ENCODE measurements around the gene PPARG.

- TF ChIP-seq CTCF (IDR thresholded peaks at IDR 0.05), result no peak
- no peak for TF ChIP-seq POLR2A (IDR thresholded peaks at IDR 0.05)
Measured at GRCh38 chr3:12451960-12452359, 163.1 kb downstream of the PPARG start.
